KMS-11 (cell line): Measurements from ENCODE around the gene WDR90.

ENCODE experiments used
- H2AFZ ChIP-seq: fragments of 200-600 bp; sonication (generic); 2 replicates; pipeline ENCODE4 v1.6.1; 2016; ENCODE audit warnings: antibody characterized with exemption, mixed run types, low read depth
- H3K27ac ChIP-seq: fragments of 200-600 bp; sonication (generic); 2 replicates; pipeline ENCODE4 v1.6.1; 2016; ENCODE audit warnings: mild to moderate bottlenecking, mixed run types
- H3K27me3 ChIP-seq: fragments of 200-600 bp; sonication (generic); 2 replicates; pipeline ENCODE4 v1.6.1; 2017; ENCODE audit warnings: mild to moderate bottlenecking, low read depth, mixed run types, moderate library complexity; ENCODE audit not compliant: insufficient read depth
- H3K36me3 ChIP-seq: fragments of 200-600 bp; sonication (generic); 2 replicates; pipeline ENCODE4 v1.6.1; 2017; ENCODE audit warnings: mild to moderate bottlenecking, mixed run types; ENCODE audit not compliant: insufficient read depth
- H3K4me1 ChIP-seq: fragments of 200-600 bp; sonication (generic); 2 replicates; pipeline ENCODE4 v1.6.1; 2016; ENCODE audit warnings: mild to moderate bottlenecking, low read depth, mixed run types; ENCODE audit not compliant: poor library complexity, severe bottlenecking
- H3K4me2 ChIP-seq: fragments of 200-600 bp; sonication (generic); 2 replicates; pipeline ENCODE4 v1.7.0; 2016; ENCODE audit warnings: mild to moderate bottlenecking, mixed run types
- H3K4me3 ChIP-seq: fragments of 200-600 bp; sonication (generic); IDR thresholded peaks from 2 replicates; pipeline ENCODE4 v1.6.1; 2017; ENCODE audit warnings: low read depth, low read length, mixed read lengths; ENCODE audit not compliant: insufficient read depth
- H3K79me2 ChIP-seq: fragments of 200-600 bp; sonication (generic); 2 replicates; pipeline ENCODE4 v1.6.1; 2016; ENCODE audit warnings: low read depth, mixed run types; ENCODE audit not compliant: insufficient read depth
- H3K9ac ChIP-seq: fragments of 200-600 bp; sonication (generic); 2 replicates; pipeline ENCODE4 v1.6.1; 2016; ENCODE audit warnings: mild to moderate bottlenecking, mixed run types
- H4K20me1 ChIP-seq: fragments of 200-600 bp; sonication (generic); 2 replicates; pipeline ENCODE4 v1.6.1; 2016; ENCODE audit warnings: mild to moderate bottlenecking, mixed run types; ENCODE audit not compliant: insufficient read depth
- CTCF ChIP-seq: fragments of 200-600 bp; sonication (generic); conservative IDR thresholded peaks from 2 replicates; pipeline ENCODE4 v1.6.1; 2017; ENCODE audit warnings: low read depth, mild to moderate bottlenecking, antibody characterized with exemption, low read length, moderate library complexity, mixed read lengths

Gene WDR90

GRCh38 chr16:704047-704446, 54.9 kb downstream of the WDR90 start:
- Histone ChIP-seq H2AFZ (no peak overlapping the region), H3K36me3 (no peaks in the 10 kb centered on the region), H3K4me2 (no peak overlapping the region), H3K4me3 (no peak overlapping the region), H3K79me2 (no peaks in the 10 kb centered on the region), H4K20me1 (no peaks in the 10 kb centered on the region), H3K9ac (no peak overlapping the region), H3K27me3 (peaks cover 88% of the 10 kb centered on the region), H3K27ac (no peak overlapping the region), H3K4me1 (no peaks in the 10 kb centered on the region)
- TF ChIP-seq CTCF = no peak

GRCh38 chr16:704552-705380, 55.6 kb downstream of the WDR90 start:
- H3K36me3 ChIP-seq = no peaks in the 10 kb centered on the region
- no peak overlapping the region for H3K4me3 ChIP-seq
- H3K9ac ChIP-seq = no peak overlapping the region
- H3K4me1 ChIP-seq = peaks cover 2% of the 10 kb centered on the region
- peaks cover 88% of the 10 kb centered on the region for H3K27me3 ChIP-seq
- no peaks in the 10 kb centered on the region for H4K20me1 ChIP-seq
- no peak for TF ChIP-seq CTCF
- no peaks in the 10 kb centered on the region for H3K79me2 ChIP-seq
- no peak overlapping the region for H3K27ac ChIP-seq
- H3K4me2 ChIP-seq = no peak overlapping the region
- no peak overlapping the region for H2AFZ ChIP-seq

GRCh38 chr16:705431-706188, 56.4 kb downstream of the WDR90 start, which contains the start of gene FBXL16:
FBXL16 (minus strand) TSS chr16:705801; CDS start chr16:697405, 8,396 bp downstream.
- Histone ChIP-seq H3K4me2 (no peak within 1 kb of the TSS), H3K36me3 (no peaks in the 10 kb centered on the region), H4K20me1 (no peaks in the 10 kb centered on the region), H3K4me1 (peaks cover 6% of the 10 kb centered on the region), H3K79me2 (no peaks in the 10 kb centered on the region), H3K9ac (no peak within 1 kb of the TSS), H3K27me3 (peaks cover 88% of the 10 kb centered on the region), H3K4me3 (no peak within 1 kb of the TSS), H2AFZ (no peak within 1 kb of the TSS), H3K27ac (no peak within 1 kb of the TSS)
- no peak for TF ChIP-seq CTCF

GRCh38 chr16:706189-707061, 57.3 kb downstream of the WDR90 start:
- Histone ChIP-seq H3K27me3 (peaks cover 88% of the 10 kb centered on the region), H4K20me1 (no peaks in the 10 kb centered on the region), H3K4me3 (no peak overlapping the region), H3K4me1 (peaks cover 14% of the 10 kb centered on the region), H3K4me2 (no peak overlapping the region), H3K9ac (no peak overlapping the region), H2AFZ (no peak overlapping the region), H3K36me3 (no peaks in the 10 kb centered on the region), H3K27ac (no peak overlapping the region), H3K79me2 (no peaks in the 10 kb centered on the region)
- TF ChIP-seq CTCF = no peak
